Left lobe of liver (tissue), 2 donors: ENCODE results near the gene ASPRV1. TPM values are rescaled to one million over a fixed set of nuclear protein-coding genes. Genes with fewer than 3 reads are reported as not detected.
"Not testable (repeated sequence)": the region's sequence is repeated elsewhere in the genome, so short reads cannot be mapped to it uniquely, and the experiment has no call there.

Source experiments
- ATAC-seq: fragments of 200-7000 bp; cut with Tn5 transposase; one replicate; pipeline ENCODE4 v1.9.1; 2020; ENCODE audit warnings: mild to moderate bottlenecking, moderate library complexity
- DNase-seq: peaks from one replicate; pipeline ENCODE4 v3.0.0-alpha.2; 2020; ENCODE audit warnings: low spot score
- total RNA-seq: library from RNA; stranded (reverse); gene quantifications from one replicate; pipeline ENCODE4 v1.2.1, GENCODE V29; 2021
- donor health status: DM: no; HTN: no; CAD: no; lungs with moderate emphysema.
- donor health status: DM: no; HTN: yes; CAD: no.

Gene ASPRV1
- 0.78 TPM for total RNA-seq

- ATAC-seq, result no peak
- DNase-seq, result no peak
These were observed at the start of gene ASPRV1 for GRCh38 chr2:69961496-69961895. Gene ASPRV1, minus strand, starts transcription at chr2:69961631. Its CDS starts 195 bp downstream, at chr2:69961436.

GRCh38 chr2:70010576-70011111 lies 49.2 kb upstream of the ASPRV1 start:
- no peak for DNase-seq
- ATAC-seq, result peak; percentile 31

- DNase-seq, result no peak
These were observed 48.5 kb upstream of the ASPRV1 start for GRCh38 chr2:70009762-70010575.

DNA sequence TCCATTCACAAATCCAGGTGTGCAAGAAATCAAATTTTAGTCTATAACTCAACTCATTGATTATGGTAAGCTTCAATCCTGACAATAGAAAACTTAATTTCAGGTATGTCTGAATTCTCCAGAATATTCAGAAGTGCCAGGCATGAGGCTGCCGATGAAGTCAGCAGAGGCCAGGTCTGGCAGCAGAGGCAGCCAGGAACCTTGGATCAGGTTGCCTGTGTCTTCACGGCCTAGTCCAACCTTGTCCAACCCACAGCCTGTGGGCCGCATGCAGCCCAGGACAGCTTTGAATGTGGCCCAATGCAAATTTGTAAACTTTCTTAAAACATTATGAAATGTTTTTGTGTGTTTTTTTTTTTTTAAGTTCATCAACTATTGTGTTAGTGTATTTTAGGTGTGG lies 46.9 kb upstream of the ASPRV1 start:
- ATAC-seq (no peak), DNase-seq (no peak)

More at GRCh38 chr2:70009762-70010575, 48.5 kb upstream of the ASPRV1 start:
- ATAC-seq, result peak; percentile 63

DNA sequence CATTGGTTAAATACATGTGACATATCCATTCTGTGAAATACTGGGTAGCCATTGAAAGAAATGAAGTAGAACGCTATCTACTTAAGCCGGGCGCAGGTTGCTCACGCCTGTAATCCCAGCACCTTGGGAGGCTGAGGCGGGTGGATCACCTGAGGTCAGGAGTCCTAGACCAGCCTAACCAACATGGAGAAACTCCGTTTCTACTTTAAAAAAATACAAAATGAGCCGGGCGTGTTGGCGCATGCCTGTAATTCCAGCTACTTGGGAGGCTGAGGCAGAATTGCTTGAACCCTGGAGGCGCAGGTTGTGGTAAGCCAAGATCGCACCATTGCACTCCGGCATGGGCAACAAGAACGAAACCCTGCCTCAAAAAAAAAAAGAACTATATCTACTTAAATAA lies 45.7 kb upstream of the ASPRV1 start:
- DNase-seq (no peak), ATAC-seq (no peak)

DNA sequence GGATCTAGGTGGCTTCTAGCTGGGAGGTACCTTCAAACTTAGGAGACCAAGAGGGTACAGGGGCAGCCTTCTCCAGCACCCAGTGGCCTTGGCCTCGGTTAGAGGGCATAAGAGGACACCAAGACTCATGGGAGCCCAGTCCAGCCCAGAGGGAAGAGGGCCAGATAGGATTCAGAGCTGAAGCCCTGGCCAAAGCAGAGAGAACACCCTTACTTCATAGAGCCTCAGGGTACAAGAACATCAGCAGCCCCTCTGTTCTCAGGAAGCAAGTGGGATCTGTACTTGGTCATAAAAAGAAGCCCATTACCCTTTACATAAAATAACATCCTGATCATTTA lies 45.0 kb upstream of the ASPRV1 start:
- DNase-seq, result no peak

DNA sequence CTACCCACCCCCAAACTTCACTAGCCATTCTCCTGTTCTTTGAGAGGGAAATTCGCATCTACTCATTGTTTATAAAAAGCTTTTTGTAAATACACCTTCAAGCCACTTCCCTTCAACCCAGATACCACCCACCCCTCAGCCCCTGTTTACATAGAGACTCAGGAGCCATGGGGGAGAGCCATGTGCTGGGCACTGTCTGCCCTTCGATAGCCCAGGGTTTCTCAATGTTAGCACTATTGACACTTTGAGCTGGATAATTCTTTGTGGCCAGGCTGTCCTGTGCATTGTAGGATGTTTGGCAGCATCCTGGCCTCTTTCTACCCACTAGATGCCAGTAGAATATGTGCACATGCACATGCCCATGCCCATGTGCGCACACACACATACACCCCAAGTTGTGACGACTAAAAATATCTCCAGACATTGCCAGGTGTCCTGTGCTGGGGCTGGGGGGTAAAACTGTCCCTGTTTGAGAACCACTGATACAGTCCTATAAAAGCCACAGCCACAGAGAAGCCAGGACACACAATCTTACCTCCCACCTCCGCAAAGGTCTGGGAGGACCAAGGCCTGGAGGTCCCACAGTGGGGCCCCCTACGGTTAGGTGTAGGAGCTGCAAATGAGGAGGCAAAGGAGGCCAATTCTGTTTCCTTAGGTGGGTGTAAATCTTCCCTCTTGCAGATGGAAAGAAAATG lies 44.5 kb upstream of the ASPRV1 start:
- ATAC-seq (peak; percentile 28), DNase-seq (peak; percentile 39)

More for the DNA sequence above, 45.0 kb upstream of the ASPRV1 start:
- ATAC-seq, result no peak

DNA sequence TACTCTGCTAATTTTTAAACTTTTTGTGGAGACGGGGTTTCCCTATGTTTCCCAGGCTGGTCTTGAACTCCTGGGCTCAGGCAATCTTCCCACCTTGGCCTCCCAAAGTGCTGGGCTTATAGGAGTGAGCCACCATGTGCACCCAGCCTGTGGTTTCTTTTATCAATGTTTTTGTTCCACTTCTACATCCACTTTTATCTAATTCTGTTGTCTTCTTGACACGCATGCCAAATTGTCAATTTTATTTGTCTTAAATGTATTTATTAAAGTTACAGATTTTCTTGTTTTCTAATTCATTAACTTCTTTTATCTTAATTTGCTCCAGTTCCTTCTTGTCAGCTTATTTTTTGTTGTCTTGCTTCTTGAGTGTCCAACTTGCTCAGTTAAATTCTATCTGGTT lies 43.8 kb upstream of the ASPRV1 start:
- ATAC-seq, result no peak
- no peak for DNase-seq

DNA sequence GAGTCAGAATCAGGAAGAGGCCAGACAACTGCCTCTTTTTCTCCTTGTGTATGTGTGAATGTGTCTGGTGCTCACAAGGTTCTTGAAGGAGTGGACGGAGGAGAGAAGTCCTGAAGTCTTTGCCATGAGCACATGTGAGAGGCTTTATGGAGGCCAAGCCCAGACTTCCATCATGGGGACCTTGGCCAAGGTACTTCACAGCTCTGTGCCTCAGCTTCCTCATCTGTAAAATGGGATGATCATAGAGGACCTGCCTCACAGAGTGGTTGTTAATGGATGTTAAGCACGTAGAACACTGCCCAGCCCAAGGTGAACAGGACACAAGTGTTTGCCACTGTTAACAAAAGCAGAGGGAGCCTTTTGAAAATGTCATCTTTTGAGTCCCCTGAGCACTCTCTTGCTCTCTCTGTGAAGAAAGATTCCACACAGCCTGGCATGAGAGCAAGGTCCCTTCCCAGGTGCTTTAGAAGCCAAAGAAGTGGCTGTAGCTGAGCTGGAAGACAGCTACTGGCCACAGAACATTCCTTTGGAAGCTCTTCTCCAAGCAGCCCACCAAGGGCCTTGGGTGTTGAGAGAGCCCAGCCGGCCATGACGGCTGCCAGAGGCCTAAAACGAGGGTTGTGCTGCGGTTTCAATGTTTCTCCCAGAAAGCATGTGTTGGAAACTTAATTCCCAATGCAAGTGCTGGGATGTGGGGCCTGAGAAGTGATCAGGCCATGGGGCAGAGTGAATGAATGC lies 41.8 kb upstream of the ASPRV1 start:
- peak; percentile 34 for DNase-seq
- ATAC-seq, result no peak

- DNase-seq (peak; percentile 39), ATAC-seq (no peak)
These were observed 40.9 kb upstream of the ASPRV1 start for GRCh38 chr2:70002241-70002899.

GRCh38 chr2:70000529-70000928 lies 39.1 kb upstream of the ASPRV1 start:
- not testable (repeated sequence) for ATAC-seq

GRCh38 chr2:69998761-69999160 lies 37.3 kb upstream of the ASPRV1 start:
- DNase-seq, result no peak
- ATAC-seq, result no peak

More at GRCh38 chr2:70000529-70000928, 39.1 kb upstream of the ASPRV1 start:
- DNase-seq, result not testable (repeated sequence)

DNA sequence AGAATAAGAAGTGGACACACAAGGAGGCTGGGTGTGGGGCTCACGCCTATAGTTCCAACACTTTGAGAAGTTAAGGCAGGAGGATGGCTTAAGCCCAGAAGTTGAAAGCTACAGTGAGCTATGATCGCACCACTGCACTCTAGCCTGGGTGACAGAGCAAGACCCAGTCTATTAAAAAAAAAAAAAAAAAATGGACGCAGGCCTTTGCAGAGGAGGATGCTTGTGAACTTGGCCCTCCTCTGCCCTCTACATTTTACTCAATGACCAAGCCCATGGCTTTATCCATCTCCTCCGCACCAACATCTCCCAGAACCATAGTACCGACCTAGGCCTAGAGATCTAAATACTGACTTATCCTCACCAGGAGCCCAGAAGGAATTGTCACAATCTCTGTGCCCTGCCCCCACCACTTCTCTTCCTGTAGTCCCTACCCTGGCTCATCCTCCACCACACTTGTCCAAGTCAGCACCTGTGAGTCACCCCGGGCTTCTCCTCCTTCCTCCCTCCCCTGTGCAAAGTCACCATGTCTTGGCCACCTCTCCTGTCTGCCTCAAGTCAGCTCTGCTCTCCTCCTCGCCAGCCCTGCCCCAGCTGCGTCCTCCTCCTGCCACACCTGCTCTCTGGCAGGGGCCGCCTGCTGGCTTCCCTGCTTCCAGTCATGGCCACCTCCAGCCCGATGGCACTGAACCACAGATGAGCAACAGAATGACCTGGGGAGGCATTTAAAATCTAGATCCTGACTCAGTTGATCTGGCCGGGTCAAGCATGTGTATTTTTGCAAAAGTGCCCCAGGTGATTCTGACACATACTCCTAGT lies 35.8 kb upstream of the ASPRV1 start:
- DNase-seq (no peak), ATAC-seq (peak; percentile 15)

DNA sequence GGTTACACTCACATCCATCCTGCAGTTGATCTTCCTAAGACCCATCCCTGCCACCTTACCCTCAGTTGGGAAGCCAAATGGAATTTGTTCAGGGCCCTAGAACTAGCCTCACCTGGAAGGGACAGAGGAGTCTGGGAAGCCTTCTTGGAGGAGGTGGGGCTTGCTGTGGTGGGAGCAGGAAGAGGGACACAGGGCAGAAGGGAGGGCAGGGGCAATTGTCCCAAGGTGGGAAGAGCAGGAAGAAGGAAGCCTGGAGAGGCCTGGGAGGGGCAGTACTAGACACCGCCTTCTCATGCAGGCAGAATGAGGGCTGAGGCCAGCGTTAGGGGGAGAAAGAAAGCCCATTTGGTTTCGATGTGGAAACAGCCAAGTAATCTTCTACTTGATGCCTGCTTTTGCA lies 34.1 kb upstream of the ASPRV1 start:
- no peak for ATAC-seq
- peak; percentile 35 for DNase-seq

GRCh38 chr2:69994166-69994565 lies 32.7 kb upstream of the ASPRV1 start:
- ATAC-seq, result no peak
- DNase-seq, result no peak

DNA sequence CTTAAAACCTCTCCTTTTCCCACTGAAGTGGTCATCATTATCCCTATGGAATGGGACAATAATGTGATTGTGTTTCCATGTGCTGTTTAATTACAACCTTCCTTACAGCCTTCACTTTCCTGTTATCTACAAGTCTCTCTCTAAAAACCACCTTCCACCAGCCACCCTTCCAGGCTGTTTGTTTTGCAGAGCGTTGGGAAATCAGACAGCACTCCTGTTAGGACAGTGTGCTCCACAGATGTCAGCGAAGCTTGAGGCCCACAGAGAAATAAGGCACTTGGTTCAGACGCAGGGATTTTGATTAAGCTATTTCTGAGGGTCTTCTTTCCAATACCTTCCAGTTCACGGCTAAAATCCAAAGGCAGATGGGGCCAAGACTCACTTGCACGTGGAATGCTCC lies 32.3 kb upstream of the ASPRV1 start:
- no peak for DNase-seq
- peak; percentile 68 for ATAC-seq

GRCh38 chr2:69993048-69993565 lies 31.7 kb upstream of the ASPRV1 start:
- DNase-seq (no peak), ATAC-seq (no peak)

DNA sequence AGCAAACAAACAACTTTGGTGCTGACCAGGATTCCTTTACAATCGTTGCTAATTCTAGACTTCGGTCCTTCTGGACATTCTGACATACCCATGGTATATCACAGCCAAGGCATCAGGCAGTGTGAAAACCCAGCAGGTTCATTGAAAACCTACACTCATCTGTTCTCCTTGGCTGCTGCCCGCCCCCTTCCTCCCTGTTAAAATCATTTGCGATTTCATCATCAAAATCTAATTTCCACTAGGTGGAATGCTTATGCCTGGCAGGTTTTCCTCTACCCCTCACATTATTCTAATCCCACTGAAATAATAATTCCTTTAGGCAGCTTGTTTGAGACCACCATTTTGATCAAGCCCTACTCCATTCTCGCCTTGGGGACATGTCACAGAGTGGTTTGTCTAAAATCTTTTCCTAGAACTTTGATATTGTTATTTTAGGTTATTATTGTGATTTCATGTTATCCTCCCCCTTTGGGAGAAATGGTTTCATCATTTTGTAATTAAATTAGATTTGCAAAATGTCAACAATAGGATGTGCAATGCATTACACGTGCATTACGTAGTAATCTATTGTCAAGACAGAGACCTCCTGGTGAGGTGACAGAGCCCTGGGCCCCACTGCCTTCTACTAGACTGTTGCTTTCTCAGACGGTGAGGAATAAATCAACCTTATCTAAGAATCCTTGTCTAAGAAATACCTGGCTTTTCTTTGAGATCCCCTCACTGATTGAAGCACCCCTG lies 31.0 kb upstream of the ASPRV1 start:
- DNase-seq (no peak), ATAC-seq (no peak)
